HG02970 (cell line): ENCODE data around the gene NUDT21.
"Not testable (repeated sequence)": the region's sequence is repeated elsewhere in the genome, so short reads cannot be mapped to it uniquely, and the experiment has no call there.

Experiments
- ATAC-seq: cut with Tn5 transposase; IDR thresholded peaks from one replicate; pipeline ENCODE4 v1.9.1; 2021; ENCODE audit warnings: mild to moderate bottlenecking, moderate library complexity, moderate number of reproducible peaks; ENCODE audit not compliant: unreplicated experiment, low FRiP score

The NUDT21 gene

GRCh38 chr16:56450986-56451752 lies at the start of gene NUDT21, which contains the start of gene OGFOD1:
Gene NUDT21, minus strand, starts transcription at chr16:56451332. Its CDS starts 130 bp downstream, at chr16:56451202.
Gene OGFOD1, plus strand, starts transcription at chr16:56451554. Its CDS starts 59 bp downstream, at chr16:56451613.
- ATAC-seq = peak; percentile 96

GRCh38 chr16:56493815-56494214 lies 42.7 kb upstream of the NUDT21 start:
- no peak for ATAC-seq

GRCh38 chr16:56493126-56493525 lies 42.0 kb upstream of the NUDT21 start:
- no peak for ATAC-seq

DNA sequence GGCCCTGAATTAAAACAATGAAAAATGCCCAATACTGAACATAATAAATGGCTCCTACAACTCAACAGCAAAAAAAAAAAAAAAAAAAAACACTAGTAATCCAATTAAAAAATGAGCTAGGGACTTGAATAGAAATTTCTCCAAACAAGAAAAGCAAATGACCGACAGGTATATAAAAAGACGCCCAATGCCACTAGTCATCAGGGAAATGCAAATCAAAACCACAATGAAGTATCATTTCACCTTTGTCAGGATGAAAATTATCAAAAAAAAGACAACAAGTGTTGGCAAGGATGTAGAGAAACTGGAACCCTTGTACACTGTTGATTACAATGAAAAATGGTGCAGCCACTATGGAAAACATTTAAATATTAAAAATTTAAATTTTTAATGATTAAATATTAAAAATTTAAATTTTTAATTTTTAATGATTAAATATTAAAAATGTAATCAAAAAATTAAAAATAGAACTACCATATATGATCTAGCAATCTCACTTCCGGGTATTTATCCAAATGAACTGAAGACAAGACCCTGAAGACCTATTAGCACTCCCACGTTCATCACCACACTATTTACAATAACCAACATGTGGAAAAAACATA lies 40.6 kb upstream of the NUDT21 start:
- ATAC-seq = no peak

- not testable (repeated sequence) for ATAC-seq
Measured at GRCh38 chr16:56488868-56489267, 37.7 kb upstream of the NUDT21 start.

DNA sequence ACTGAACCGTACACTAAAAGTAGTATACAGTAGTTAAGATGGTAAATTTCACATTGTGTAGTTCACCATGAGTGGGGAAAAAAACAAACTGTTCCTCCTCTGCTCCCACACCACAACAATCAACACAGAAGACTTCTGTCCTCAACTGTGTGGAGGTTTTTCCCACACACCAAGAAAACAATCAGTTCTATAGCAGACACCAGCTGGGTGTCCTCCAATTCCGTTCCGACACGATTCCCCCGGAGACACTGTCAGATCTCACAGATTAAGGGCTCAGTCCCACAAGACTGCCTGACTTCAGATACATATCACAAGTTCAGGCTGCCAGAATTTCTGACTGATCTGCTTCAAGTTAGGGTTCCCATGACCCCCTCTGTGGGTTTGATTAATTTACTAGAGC lies 36.9 kb upstream of the NUDT21 start:
- no peak for ATAC-seq

- ATAC-seq = no peak
Measured at GRCh38 chr16:56483394-56483793, 32.3 kb upstream of the NUDT21 start.

DNA sequence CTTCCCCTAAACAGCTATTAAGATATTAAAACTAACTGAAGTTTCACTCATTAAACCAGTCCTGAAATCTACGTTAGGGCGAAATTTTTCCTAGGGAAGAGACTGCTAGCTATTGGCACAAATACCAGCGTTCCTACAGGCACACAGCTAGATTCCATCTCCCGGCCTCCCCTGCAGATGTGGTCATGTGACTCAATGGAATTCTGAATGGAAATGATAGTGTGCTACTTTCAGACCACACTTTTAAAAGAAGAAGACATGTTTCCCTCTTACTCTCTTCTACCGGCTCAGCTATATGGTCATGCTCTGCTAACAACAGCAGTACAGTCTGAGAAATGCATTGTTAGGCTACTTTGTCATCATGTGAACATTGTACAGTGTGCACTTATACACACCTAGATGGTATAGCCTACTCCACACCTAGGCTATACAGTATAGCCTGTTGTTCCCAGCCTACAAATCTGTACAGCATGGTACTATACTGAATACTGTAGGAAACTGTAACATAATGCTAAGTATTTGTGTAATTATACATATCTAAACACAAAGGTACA lies 31.6 kb upstream of the NUDT21 start:
- ATAC-seq = no peak

DNA sequence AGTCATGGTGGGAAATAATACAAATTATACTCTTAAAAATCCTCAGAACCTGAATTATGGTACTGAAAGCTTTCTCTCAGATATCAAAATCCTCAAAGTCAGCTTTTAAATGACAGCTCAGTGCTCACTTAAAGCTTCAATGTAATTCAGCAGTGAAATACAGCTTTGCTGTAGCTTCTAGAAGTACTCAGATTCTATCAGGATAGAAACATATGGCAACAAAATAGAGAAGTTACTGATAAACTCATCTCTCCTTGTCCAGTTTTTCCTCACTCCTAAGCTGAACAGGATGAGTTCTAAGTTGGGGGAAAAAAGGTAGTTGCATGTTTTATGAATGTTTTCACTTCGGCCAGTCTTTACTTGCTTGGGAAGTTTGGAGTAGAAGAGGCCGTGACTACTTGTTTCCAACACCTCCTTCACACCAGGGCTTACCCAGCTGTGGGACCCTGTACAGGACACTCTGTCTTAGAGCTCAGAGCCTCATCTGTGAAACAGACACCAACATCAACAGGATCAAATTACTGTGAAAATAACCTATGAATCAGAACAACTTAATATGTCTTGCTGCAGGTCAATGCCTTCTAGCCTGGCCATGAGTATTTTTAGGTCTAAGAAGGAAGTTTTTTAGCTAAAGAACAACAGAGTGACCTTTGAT lies 30.5 kb upstream of the NUDT21 start:
- no peak for ATAC-seq

DNA sequence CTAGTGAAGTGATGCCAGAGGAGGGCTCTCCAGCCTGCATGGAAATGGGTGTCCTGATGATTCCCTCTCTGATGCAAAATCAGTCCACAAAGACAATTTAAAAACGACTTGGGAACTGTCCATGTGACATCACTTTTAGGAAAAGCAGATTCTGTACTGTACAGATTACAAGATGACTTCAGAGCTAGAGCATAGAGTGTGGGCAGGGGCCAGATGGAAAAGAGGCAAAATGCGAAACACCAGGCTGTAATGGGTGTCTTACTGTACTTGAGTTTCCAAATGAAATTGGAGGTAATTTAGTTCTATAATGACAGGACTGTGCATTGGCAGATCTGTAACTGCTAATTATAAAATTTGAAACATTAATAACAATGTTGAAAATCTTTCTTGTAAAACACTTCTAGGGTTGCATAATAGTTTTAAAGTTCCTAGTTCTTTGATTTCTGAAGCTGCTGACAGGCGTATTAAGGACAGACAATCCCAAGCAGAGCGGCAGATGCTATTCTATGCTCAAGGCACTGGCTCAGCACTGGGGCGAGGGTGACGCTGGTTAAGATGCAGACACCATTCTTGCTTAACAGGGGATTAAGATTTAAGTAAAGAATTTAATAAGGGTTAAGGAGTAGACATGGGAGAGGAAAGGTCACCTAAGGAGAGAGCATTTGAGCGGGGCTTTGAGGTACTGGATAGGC lies 29.8 kb upstream of the NUDT21 start:
- ATAC-seq = no peak

DNA sequence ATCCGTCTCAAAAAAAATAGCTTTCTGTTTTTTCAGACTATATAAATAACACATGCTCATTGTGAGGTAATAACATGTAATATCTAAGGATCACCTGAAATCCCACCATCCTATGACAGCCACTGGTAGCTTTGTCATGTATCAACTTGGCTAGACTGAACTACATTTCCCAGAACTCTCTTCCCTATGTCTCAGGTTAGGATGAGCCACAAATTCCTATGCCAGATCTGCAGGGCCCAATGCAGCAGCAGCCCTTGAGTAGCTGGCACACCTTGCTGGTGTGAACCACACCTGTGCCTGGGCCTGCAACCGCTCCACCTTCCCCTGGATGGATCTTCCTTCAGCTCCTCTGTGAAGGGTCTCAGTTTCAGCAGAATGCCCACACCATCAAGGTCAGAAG lies 28.3 kb upstream of the NUDT21 start:
- no peak for ATAC-seq

GRCh38 chr16:56478281-56479049 lies 27.3 kb upstream of the NUDT21 start:
- ATAC-seq = no peak

DNA sequence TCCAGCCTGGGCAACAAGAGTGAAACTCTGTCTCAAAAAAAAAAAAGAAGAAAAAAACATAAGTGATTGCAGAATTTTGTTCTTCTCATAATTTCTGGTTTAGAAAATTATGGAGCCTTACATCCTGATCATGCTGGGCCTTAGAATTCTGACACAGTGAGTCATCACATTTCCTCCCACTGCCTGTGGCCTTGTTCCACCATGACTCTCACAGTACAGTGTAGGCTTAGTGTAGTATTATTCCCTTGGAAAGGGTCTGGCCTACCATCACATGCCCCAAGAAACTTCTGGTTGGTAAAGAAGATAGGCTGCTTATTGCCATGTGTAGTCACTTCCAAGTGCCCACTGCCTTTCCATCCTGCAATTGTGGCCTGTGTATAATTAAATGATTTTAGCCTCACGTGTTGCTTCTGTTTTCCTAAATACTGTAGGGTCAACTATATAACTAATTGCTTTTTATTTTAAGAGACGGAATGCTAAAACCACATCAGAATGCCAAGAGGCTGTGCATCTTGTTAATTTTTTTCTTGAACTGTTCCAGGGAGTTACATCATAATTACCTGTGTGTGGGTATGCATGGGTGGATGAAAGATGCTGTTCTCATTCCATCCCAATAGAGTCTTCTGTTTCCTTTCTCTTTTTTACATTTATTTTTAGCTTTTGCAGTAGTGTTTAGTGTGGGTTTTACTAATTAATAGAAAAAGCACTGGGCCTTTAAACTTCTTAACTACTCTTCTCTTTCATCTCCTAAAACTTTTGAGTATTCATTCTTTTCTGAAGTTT lies 26.2 kb upstream of the NUDT21 start:
- no peak for ATAC-seq

GRCh38 chr16:56475201-56475600 lies 24.1 kb upstream of the NUDT21 start:
- ATAC-seq = no peak

GRCh38 chr16:56470666-56471065 lies 19.5 kb upstream of the NUDT21 start:
- ATAC-seq = no peak

DNA sequence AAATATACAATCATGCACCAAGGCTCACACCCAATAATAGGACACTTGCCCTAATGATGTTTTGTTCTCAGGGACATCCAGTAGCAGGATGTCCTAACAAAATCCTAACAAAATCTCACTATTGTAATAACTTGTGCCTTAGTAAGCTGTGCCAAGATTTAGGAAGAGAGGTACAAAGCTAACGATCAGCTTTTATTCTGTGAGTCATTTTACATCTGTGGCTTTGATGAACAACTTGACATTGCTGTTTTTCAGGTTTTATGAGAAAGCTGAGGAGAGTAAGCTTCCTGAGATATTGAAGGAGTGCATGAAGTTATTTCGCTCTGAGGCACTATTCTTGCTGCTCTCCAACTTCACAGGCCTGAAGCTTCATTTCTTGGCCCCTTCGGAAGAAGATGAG lies 19.1 kb upstream of the NUDT21 start:
- ATAC-seq = no peak

GRCh38 chr16:56469748-56470147 lies 18.6 kb upstream of the NUDT21 start:
- ATAC-seq = no peak

GRCh38 chr16:56468800-56469199 lies 17.7 kb upstream of the NUDT21 start:
- no peak for ATAC-seq

DNA sequence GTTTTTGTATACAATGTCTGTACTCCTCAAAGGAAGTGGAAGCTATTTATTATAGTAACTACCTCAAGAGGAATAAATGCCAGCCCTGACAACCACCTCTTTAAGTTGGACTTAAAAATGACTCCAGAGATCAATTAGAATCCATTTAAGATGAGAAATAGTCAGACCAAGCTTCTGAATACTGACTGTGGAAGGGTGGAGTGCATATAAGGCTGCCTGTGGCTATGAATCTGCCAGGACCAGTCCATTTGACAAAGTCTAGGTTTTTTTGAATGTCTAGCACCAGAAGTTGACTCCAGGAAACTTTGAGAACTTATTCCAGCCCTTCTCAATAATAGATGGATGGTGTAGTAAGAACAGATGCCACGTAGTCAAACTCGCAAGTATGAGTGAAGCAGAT lies 15.2 kb upstream of the NUDT21 start:
- no peak for ATAC-seq
